HFF-Myc (cell line): ENCODE measurements around the gene TNC.

Source experiments
- DNase-seq: peaks from one replicate; pipeline ENCODE4 v3.0.0-alpha.2; 2011; ENCODE audit warnings: low read depth; ENCODE audit errors: extremely low read depth
- H3K4me3 ChIP-seq: replicated peaks from 2 replicates; pipeline ENCODE4 v1.5.1; 2011; ENCODE audit warnings: low read depth, mild to moderate bottlenecking, control low read depth, low read length
- CTCF ChIP-seq: IDR thresholded peaks from 2 replicates; pipeline ENCODE4 v1.5.1; 2012; ENCODE audit warnings: mild to moderate bottlenecking, low read depth, low read length, control low read depth; ENCODE audit errors: missing control alignments

TNC gene

GRCh38 chr9:115093520-115093919, 24.4 kb downstream of the TNC start:
- DNase-seq, result no peak
- TF ChIP-seq CTCF, result no peak
- H3K4me3 ChIP-seq, result no peak overlapping the region

- no peak for DNase-seq
- no peak for TF ChIP-seq CTCF
- H3K4me3 ChIP-seq, result no peak overlapping the region
Measured at GRCh38 chr9:115090486-115090885, 27.5 kb downstream of the TNC start.

GRCh38 chr9:115088860-115089259, 29.1 kb downstream of the TNC start:
- no peak for TF ChIP-seq CTCF
- H3K4me3 ChIP-seq, result no peak overlapping the region
- DNase-seq, result no peak

GRCh38 chr9:115086886-115087285, 31.1 kb downstream of the TNC start:
- DNase-seq, result no peak
- no peak overlapping the region for H3K4me3 ChIP-seq
- TF ChIP-seq CTCF, result no peak

GRCh38 chr9:115086461-115086860, 31.5 kb downstream of the TNC start:
- DNase-seq, result no peak
- no peak overlapping the region for H3K4me3 ChIP-seq
- no peak for TF ChIP-seq CTCF

GRCh38 chr9:115085773-115086377, 32.1 kb downstream of the TNC start:
- DNase-seq, result no peak
- no peak for TF ChIP-seq CTCF
- H3K4me3 ChIP-seq, result no peak overlapping the region

GRCh38 chr9:115084709-115085108, 33.2 kb downstream of the TNC start:
- H3K4me3 ChIP-seq, result no peak overlapping the region
- DNase-seq, result no peak
- no peak for TF ChIP-seq CTCF
